ENCODE measurements around the gene BCAS1. TPM values are rescaled to one million over a fixed set of nuclear protein-coding genes. Genes with fewer than 3 reads are reported as not detected.

Gene BCAS1
- total and polyA plus RNA-seq, 2 donors (not counting 3 experiments of a cell fraction or from before 2014, with no cell fraction given) = not detected

GRCh38 chr20:53937929-53938367 lies 132.4 kb downstream of the BCAS1 start:
- no peak for FAIRE-seq
- TF ChIP-seq MAX (IDR thresholded peaks at IDR 0.05; ENCODE audit: insufficient read depth, insufficient read length) = no peak
- no peak for TF ChIP-seq EZH2 (IDR thresholded peaks at IDR 0.05; ENCODE audit: borderline replicate concordance, low read depth, low read length, severe bottlenecking)
- no peak for TF ChIP-seq MYC (IDR thresholded peaks at IDR 0.05; ENCODE audit: low read depth, low read length)
- no peak for TF ChIP-seq GATA2 (IDR thresholded peaks at IDR 0.05; ENCODE audit: insufficient read depth, insufficient read length, low read depth, low read length)
- no peak for TF ChIP-seq POLR2A (IDR thresholded peaks at IDR 0.05; ENCODE audit: low read depth, low read length)
- TF ChIP-seq CTCF (IDR thresholded peaks at IDR 0.05; ENCODE audit: extremely low read depth in 1 of 2, insufficient read depth in 1 of 2, low read depth in 1 of 2, low read length in 2 of 2) = no peak
- no peak for TF ChIP-seq POLR2AphosphoS5 (IDR thresholded peaks at IDR 0.05; ENCODE audit: insufficient read depth, low read depth, low read length)
- TF ChIP-seq JUN (IDR thresholded peaks at IDR 0.05; ENCODE audit: borderline replicate concordance, insufficient read depth, insufficient read length, low read depth) = no peak
- no peak for TF ChIP-seq FOS (IDR thresholded peaks at IDR 0.05; ENCODE audit: borderline replicate concordance, insufficient read depth, low read length)
- Histone ChIP-seq H3K4me3 (replicated peaks in 1 of 3; ENCODE audit: insufficient read depth in 1 of 3, low read depth in 1 of 3, low read length in 3 of 3) (no peak overlapping the region), H3K9me3 (replicated peaks; ENCODE audit: control insufficient read depth, insufficient read depth, low read length) (no peaks in the 10 kb centered on the region), H4K20me1 (replicated peaks; ENCODE audit: control insufficient read depth, extremely low read depth, insufficient read depth, low read length) (no peaks in the 10 kb centered on the region), H2AFZ (ENCODE audit: low read depth, low read length) (no peak overlapping the region), H3K36me3 (ENCODE audit: control insufficient read depth in 2 of 2, extremely low read depth in 1 of 2, insufficient read depth in 2 of 2, low read length in 2 of 2) (no peaks in the 10 kb centered on the region), H3K9me1 (replicated peaks; ENCODE audit: control insufficient read depth, extremely low read depth, insufficient read depth, low read length) (no peaks in the 10 kb centered on the region), H3K9ac (replicated peaks; ENCODE audit: extremely low read depth, insufficient read depth, low read length) (no peak overlapping the region), H3K27me3 (ENCODE audit: control insufficient read depth in 2 of 2, insufficient read depth in 2 of 2, low read length in 2 of 2) (no peaks in the 10 kb centered on the region), H3K27ac (ENCODE audit: insufficient read depth, low read depth, low read length) (no peak overlapping the region), H3K4me1 (ENCODE audit: control insufficient read depth, extremely low read depth, insufficient read depth, low read length) (peaks cover 44% of the 10 kb centered on the region), H3K79me2 (ENCODE audit: control insufficient read depth, insufficient read depth, low read length) (no peaks in the 10 kb centered on the region), H3K4me2 (ENCODE audit: insufficient read depth, low read length) (no peak overlapping the region)
- ChIA-PET POLR2A (no interaction called here), CTCF (interaction anchor here (0.8 to 5.9 kb wide), 4 partner anchors 12 to 390 kb away, joined by 3 to 141 read pairs (median 6); no protein-coding TSS in a partner anchor)
- BruUV-seq (replicated peaks) = no TSS peak
- intact Hi-C loops (cut with micrococcal nuclease) (no loop called here), dilution Hi-C loops (cut with MboI; ENCODE audit: extremely low pct_ligation_motif_present, low sequenced_read_pairs) (loop anchor here (25.0 kb wide), 1 partner anchor 351 kb away; the partner anchor contains the start of gene ZNF217)
- DNase-seq (ENCODE audit: low read depth, low spot score) = no peak
